H9 (cell line): Measurements from ENCODE around the gene GRIFIN. TPM values are rescaled to one million over a fixed set of nuclear protein-coding genes. Genes with fewer than 3 reads are reported as not detected.

Experiments used
- DNase-seq: peaks from one replicate; pipeline ENCODE4 v3.0.0-alpha.2; 2017
- H2AFZ ChIP-seq: one replicate; pipeline ENCODE4 v1.6.1; 2013; ENCODE audit warnings: mild to moderate bottlenecking, low read length, control low read depth, moderate library complexity
- H2AK5ac ChIP-seq: 2 replicates; pipeline ENCODE4 v1.6.1; 2013; ENCODE audit warnings: low read length, control low read depth, mixed read lengths; ENCODE audit not compliant: insufficient read length
- H2BK120ac ChIP-seq: one replicate; pipeline ENCODE4 v1.6.1; 2013; ENCODE audit warnings: low read depth, mild to moderate bottlenecking, low read length, control low read depth, inconsistent platforms; ENCODE audit not compliant: poor library complexity, severe bottlenecking
- H2BK12ac ChIP-seq: 2 replicates; pipeline ENCODE4 v1.6.1; 2013; ENCODE audit warnings: low read length, control low read depth, mixed read lengths, low read depth; ENCODE audit not compliant: insufficient read length
- H2BK15ac ChIP-seq: 2 replicates; pipeline ENCODE4 v1.6.1; 2013; ENCODE audit warnings: low read depth, low read length, control low read depth
- H2BK20ac ChIP-seq: one replicate; pipeline ENCODE4 v1.6.1; 2013; ENCODE audit warnings: low read depth, mild to moderate bottlenecking, low read length, control low read depth, inconsistent platforms; ENCODE audit not compliant: poor library complexity, severe bottlenecking
- H2BK5ac ChIP-seq: 2 replicates; pipeline ENCODE4 v1.6.1; 2013; ENCODE audit warnings: low read length, control low read depth, mixed read lengths; ENCODE audit not compliant: insufficient read length
- H3K14ac ChIP-seq: 2 replicates; pipeline ENCODE4 v1.6.1; 2013; ENCODE audit warnings: low read length, control low read depth; ENCODE audit not compliant: insufficient read depth
- H3K18ac ChIP-seq: 2 replicates; pipeline ENCODE4 v1.6.1; 2013; ENCODE audit warnings: low read depth, mild to moderate bottlenecking, mixed read lengths, low read length, control low read depth; ENCODE audit not compliant: insufficient read length
- H3K23ac ChIP-seq: 2 replicates; pipeline ENCODE4 v1.6.1; 2013; ENCODE audit warnings: low read length, control low read depth, mixed read lengths, low read depth; ENCODE audit not compliant: insufficient read length
- H3K23me2 ChIP-seq: 2 replicates; pipeline ENCODE4 v1.6.1; 2013; ENCODE audit warnings: low read depth, mild to moderate bottlenecking, mixed read lengths, low read length, control low read depth; ENCODE audit not compliant: insufficient read length, poor library complexity, severe bottlenecking
- H3K27ac ChIP-seq: 2 replicates; pipeline ENCODE4 v1.5.1; 2013; ENCODE audit warnings: low read length, control low read depth, mixed read lengths, low read depth; ENCODE audit not compliant: insufficient read length
- H3K27me3 ChIP-seq: 2 replicates; pipeline ENCODE4 v1.6.1; 2013; ENCODE audit warnings: low read length, control low read depth, inconsistent platforms; ENCODE audit not compliant: insufficient read depth
- H3K4ac ChIP-seq: 2 replicates; pipeline ENCODE4 v1.6.1; 2013; ENCODE audit warnings: low read depth, mild to moderate bottlenecking, control low read depth, inconsistent platforms, low read length, moderate library complexity
- H3K4me1 ChIP-seq: 2 replicates; pipeline ENCODE4 v1.6.1; 2013; ENCODE audit warnings: low read length, control low read depth, inconsistent platforms; ENCODE audit not compliant: insufficient read depth
- H3K4me2 ChIP-seq: 2 replicates; pipeline ENCODE4 v1.6.1; 2013; ENCODE audit warnings: low read length, control low read depth, mixed read lengths; ENCODE audit not compliant: insufficient read length, insufficient read depth
- H3K56ac ChIP-seq: 2 replicates; pipeline ENCODE4 v1.6.1; 2013; ENCODE audit warnings: low read depth, mild to moderate bottlenecking, mixed read lengths, low read length, control low read depth; ENCODE audit not compliant: insufficient read length
- H3K79me1 ChIP-seq: 2 replicates; pipeline ENCODE4 v1.6.1; 2013; ENCODE audit warnings: low read depth, mild to moderate bottlenecking, moderate library complexity, low read length, control low read depth, inconsistent platforms; ENCODE audit not compliant: insufficient read depth, poor library complexity, severe bottlenecking
- H3K79me2 ChIP-seq: 2 replicates; pipeline ENCODE4 v1.6.1; 2013; ENCODE audit warnings: low read length, control low read depth, inconsistent platforms; ENCODE audit not compliant: insufficient read depth
- H3K9ac ChIP-seq: 2 replicates; pipeline ENCODE4 v1.6.1; 2013; ENCODE audit warnings: low read length, control low read depth, mixed read lengths; ENCODE audit not compliant: insufficient read length; ENCODE audit errors: extremely low read depth
- H3K9me3 ChIP-seq: one replicate; pipeline ENCODE4 v1.6.1; 2013; ENCODE audit warnings: low read depth, low read length, inconsistent platforms; ENCODE audit not compliant: control insufficient read depth
- H3T11ph ChIP-seq: one replicate; pipeline ENCODE4 v1.6.1; 2013; ENCODE audit warnings: mild to moderate bottlenecking, low read length, control low read depth, inconsistent platforms
- H4K20me1 ChIP-seq: one replicate; pipeline ENCODE4 v1.6.1; 2013; ENCODE audit not compliant: control insufficient read depth, insufficient read length, insufficient read depth
- H4K5ac ChIP-seq: 2 replicates; pipeline ENCODE4 v1.6.1; 2013; ENCODE audit warnings: low read depth, mild to moderate bottlenecking, mixed read lengths, low read length, control low read depth; ENCODE audit not compliant: insufficient read length
- H4K8ac ChIP-seq: replicated peaks from 2 replicates; pipeline ENCODE4 v1.6.1; 2013; ENCODE audit warnings: low read length, control low read depth, mixed read lengths, low read depth; ENCODE audit not compliant: insufficient read length
- H4K91ac ChIP-seq: 2 replicates; pipeline ENCODE4 v1.6.1; 2013; ENCODE audit warnings: low read depth, mild to moderate bottlenecking, moderate library complexity, mixed read lengths, low read length, control low read depth; ENCODE audit not compliant: insufficient read length
- H3K27ac Mint-ChIP-seq, 3 experiments: 2 replicates in 2 of 3; 3 replicates in 1 of 3; pipeline ENCODE4 v1.8.0; 2020 to 2021; ENCODE audit warnings: mixed read lengths in 3 of 3, mild to moderate bottlenecking in 1 of 3, moderate library complexity in 1 of 3
- H3K27me3 Mint-ChIP-seq: 2 replicates; pipeline ENCODE4 v1.8.0; 2021; ENCODE audit warnings: low read depth, mild to moderate bottlenecking, moderate library complexity, mixed read lengths
- H3K36me3 Mint-ChIP-seq, 3 experiments: 2 replicates in 2 of 3; 3 replicates in 1 of 3; pipeline ENCODE4 v1.8.0; 2020 to 2021; ENCODE audit warnings: low read depth in 3 of 3, mixed read lengths in 3 of 3; ENCODE audit not compliant: insufficient read depth in 1 of 3
- H3K4me1 Mint-ChIP-seq, 2 experiments: 2 replicates each; pipeline ENCODE4 v1.8.0; 2020; ENCODE audit warnings: mixed read lengths in 2 of 2
- H3K4me3 Mint-ChIP-seq, 2 experiments: 2 replicates in 1 of 2; 3 replicates in 1 of 2; pipeline ENCODE4 v1.8.0; 2020 to 2021; ENCODE audit warnings: mild to moderate bottlenecking in 2 of 2, mixed read lengths in 2 of 2, moderate library complexity in 1 of 2
- H3K9me3 Mint-ChIP-seq, 2 experiments: 2 replicates in 1 of 2; 3 replicates in 1 of 2; pipeline ENCODE4 v1.8.0; 2020; ENCODE audit warnings: mild to moderate bottlenecking in 2 of 2, mixed read lengths in 2 of 2, moderate library complexity in 1 of 2
- CTCF ChIP-seq: fragments of 200-600 bp; sonication (generic); conservative IDR thresholded peaks from 3 replicates; pipeline ENCODE4 v1.8.0; 2021; ENCODE audit warnings: antibody characterized with exemption, mild to moderate bottlenecking
- WGBS: extraction: QIAGEN DNeasy Blood & Tissue Kit; methylation state at CpG from one replicate; pipeline ENCODE4 v1.1.7; 2013; ENCODE audit warnings: missing lambda C conversion rate, low lambda C conversion rate, mixed read lengths; ENCODE audit not compliant: insufficient read length; ENCODE audit errors: extremely low coverage; 5-methylcytosine and 5-hydroxymethylcytosine counted together
- total RNA-seq: library from RNA; stranded (reverse); gene quantifications from 2 replicates; pipeline ENCODE4 v1.2.1, GENCODE V29; 2021

The GRIFIN gene
- total RNA-seq, 1 experiment from 2014 or later, result not detected

- no peak overlapping the region for H3K18ac ChIP-seq
- no peak overlapping the region for H2AK5ac ChIP-seq
- H4K8ac ChIP-seq, result no peak overlapping the region
- H2AFZ ChIP-seq, result no peak overlapping the region
- peaks cover 4 to 6% of the 10 kb centered on the region in 2 experiments; a peak in 4 of 5 replicates for H3K9me3 Mint-ChIP-seq
- H3K27ac Mint-ChIP-seq, result peak overlapping the region in 1 of 3 experiments; percentile 48; a peak in 1 of 7 replicates
- no peak overlapping the region for H3K14ac ChIP-seq
- DNase-seq, result no peak
- H3K56ac ChIP-seq, result no peak overlapping the region
- H4K20me1 ChIP-seq, result no peaks in the 10 kb centered on the region
- H2BK120ac ChIP-seq, result no peak overlapping the region
- no peak overlapping the region for H2BK5ac ChIP-seq
- H3K27me3 Mint-ChIP-seq, result peaks cover 9% of the 10 kb centered on the region
- no peaks in the 10 kb centered on the region for H3K4me1 ChIP-seq
- no peaks in the 10 kb centered on the region for H3K23me2 ChIP-seq
- no peak overlapping the region for H3T11ph ChIP-seq
- H3K4me1 Mint-ChIP-seq, result peaks cover 7 to 13% of the 10 kb centered on the region in 2 experiments
- no peak for TF ChIP-seq CTCF
- WGBS, result no CpG with 5 or more reads among the region's 4 CpGs
- H4K5ac ChIP-seq, result no peak overlapping the region
- H3K4me3 Mint-ChIP-seq, result no peak overlapping the region
- H3K4ac ChIP-seq, result no peak overlapping the region
- no peaks in the 10 kb centered on the region for H3K79me1 ChIP-seq
- H2BK12ac ChIP-seq, result no peak overlapping the region
- no peaks in the 10 kb centered on the region for H3K27me3 ChIP-seq
- H3K9ac ChIP-seq, result no peak overlapping the region
- H3K4me2 ChIP-seq, result no peak overlapping the region
- no peaks in the 10 kb centered on the region for H3K36me3 Mint-ChIP-seq
- H3K79me2 ChIP-seq, result no peaks in the 10 kb centered on the region
- H3K23ac ChIP-seq, result no peak overlapping the region
- H3K27ac ChIP-seq, result no peak overlapping the region
- H4K91ac ChIP-seq, result no peak overlapping the region
- no peak overlapping the region for H2BK15ac ChIP-seq
- H3K9me3 ChIP-seq, result no peaks in the 10 kb centered on the region
- no peak overlapping the region for H2BK20ac ChIP-seq
Observed at GRCh38 chr7:2481195-2481594, 5.0 kb upstream of the GRIFIN start.
